ENCODE data around the gene NSG1. TPM values are rescaled to one million over a fixed set of nuclear protein-coding genes. Genes with fewer than 3 reads are reported as not detected.
"Not testable (repeated sequence)": the region's sequence is repeated elsewhere in the genome, so short reads cannot be mapped to it uniquely, and the experiment has no call there.

Gene NSG1
- total RNA-seq, 1 donor: not detected

- no peak for DNase-seq (ENCODE audit: low read depth in 2 of 3, low spot score in 2 of 3)
Measured at GRCh38 chr4:4415107-4415805, 28.4 kb downstream of the NSG1 start.

- no peak for DNase-seq (ENCODE audit: low read depth in 2 of 3, low spot score in 2 of 3)
Measured at GRCh38 chr4:4415806-4416805, 29.2 kb downstream of the NSG1 start.

GRCh38 chr4:4416981-4417380 is 30.1 kb downstream of the NSG1 start:
- DNase-seq (ENCODE audit: low read depth in 2 of 3, low spot score in 2 of 3): no peak

GRCh38 chr4:4417886-4418285 is 31.0 kb downstream of the NSG1 start:
- no peak for DNase-seq (ENCODE audit: low read depth in 2 of 3, low spot score in 2 of 3)

- no peak for DNase-seq (ENCODE audit: low read depth in 2 of 3, low spot score in 2 of 3)
Measured at GRCh38 chr4:4418676-4419390, 31.9 kb downstream of the NSG1 start.

GRCh38 chr4:4419896-4420295 is 33.0 kb downstream of the NSG1 start:
- no peak for DNase-seq (ENCODE audit: low read depth in 2 of 3, low spot score in 2 of 3)

GRCh38 chr4:4420421-4420820 is 33.5 kb downstream of the NSG1 start:
- DNase-seq (ENCODE audit: low read depth in 2 of 3, low spot score in 2 of 3): no peak

GRCh38 chr4:4421356-4421755 is 34.5 kb downstream of the NSG1 start:
- no peak for DNase-seq (ENCODE audit: low read depth in 2 of 3, low spot score in 2 of 3)

- not testable (repeated sequence) for DNase-seq (ENCODE audit: low read depth in 2 of 3, low spot score in 2 of 3)
Measured at GRCh38 chr4:4422117-4422516, 35.2 kb downstream of the NSG1 start.

- DNase-seq (ENCODE audit: low read depth in 2 of 3, low spot score in 2 of 3): no peak
Measured at GRCh38 chr4:4422856-4423499, 36.1 kb downstream of the NSG1 start.

GRCh38 chr4:4423706-4424498 is 37.0 kb downstream of the NSG1 start:
- DNase-seq (ENCODE audit: low read depth in 2 of 3, low spot score in 2 of 3): no peak

GRCh38 chr4:4424499-4425115 is 37.7 kb downstream of the NSG1 start:
- no peak for DNase-seq (ENCODE audit: low read depth in 2 of 3, low spot score in 2 of 3)

- DNase-seq (ENCODE audit: low read depth in 2 of 3, low spot score in 2 of 3): no peak
Measured at GRCh38 chr4:4425119-4425690, 38.3 kb downstream of the NSG1 start.

GRCh38 chr4:4425696-4426095 is 38.8 kb downstream of the NSG1 start:
- DNase-seq (ENCODE audit: low read depth in 2 of 3, low spot score in 2 of 3): no peak

GRCh38 chr4:4426511-4427120 is 39.7 kb downstream of the NSG1 start:
- no peak for DNase-seq (ENCODE audit: low read depth in 2 of 3, low spot score in 2 of 3)

GRCh38 chr4:4427121-4427870 is 40.4 kb downstream of the NSG1 start:
- DNase-seq (ENCODE audit: low read depth in 2 of 3, low spot score in 2 of 3): no peak

GRCh38 chr4:4427886-4428285 is 41.0 kb downstream of the NSG1 start:
- no peak for DNase-seq (ENCODE audit: low read depth in 2 of 3, low spot score in 2 of 3)

Data from hematopoietic multipotent progenitor cell (in vitro differentiated cells).